HG03103 (cell line): ENCODE data around the gene FAM131A.

ENCODE experiments used
- ATAC-seq: cut with Tn5 transposase; IDR thresholded peaks from one replicate; pipeline ENCODE4 v1.9.1; 2021; ENCODE audit warnings: low read depth; ENCODE audit not compliant: unreplicated experiment

Gene FAM131A

DNA sequence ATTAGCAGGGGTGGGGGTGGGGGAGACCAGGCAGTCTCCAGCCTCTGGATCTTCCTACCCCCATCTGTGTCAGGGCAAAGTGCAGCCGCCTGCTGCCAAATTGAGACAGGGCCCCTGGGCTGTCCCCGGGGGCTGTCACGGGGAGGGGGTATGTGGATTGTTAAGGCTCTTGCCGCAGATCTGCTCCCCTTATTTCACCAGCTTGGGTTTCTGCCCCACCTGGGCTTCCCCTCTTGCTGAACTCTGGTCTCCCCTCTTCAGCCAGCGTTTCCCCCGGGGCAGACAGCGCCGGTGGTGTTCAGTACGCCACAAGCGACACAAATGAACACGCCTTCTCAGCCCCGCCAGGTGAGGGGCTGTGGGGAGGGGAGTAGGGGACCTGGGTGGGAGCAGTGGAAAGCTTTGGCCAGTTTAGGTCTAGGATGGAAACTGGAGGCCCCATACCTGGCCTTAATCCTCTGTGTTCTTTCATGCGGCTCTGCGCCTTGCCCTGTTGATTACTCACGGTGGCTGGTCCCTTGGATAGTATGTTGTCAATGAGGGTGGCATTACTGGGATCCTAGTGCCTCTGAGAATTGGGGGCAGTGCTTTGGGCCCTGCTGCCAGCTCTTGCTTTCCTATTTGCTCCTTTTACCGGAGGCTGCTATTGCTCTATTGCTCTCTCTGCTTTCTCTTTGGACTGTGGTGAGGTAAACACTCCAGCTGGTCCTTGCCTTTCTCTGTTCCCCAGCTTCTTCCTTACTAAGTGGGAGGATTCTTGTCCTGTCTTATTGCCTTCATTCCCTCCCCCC lies 21.3 kb upstream of the FAM131A start:
- no peak for ATAC-seq

DNA sequence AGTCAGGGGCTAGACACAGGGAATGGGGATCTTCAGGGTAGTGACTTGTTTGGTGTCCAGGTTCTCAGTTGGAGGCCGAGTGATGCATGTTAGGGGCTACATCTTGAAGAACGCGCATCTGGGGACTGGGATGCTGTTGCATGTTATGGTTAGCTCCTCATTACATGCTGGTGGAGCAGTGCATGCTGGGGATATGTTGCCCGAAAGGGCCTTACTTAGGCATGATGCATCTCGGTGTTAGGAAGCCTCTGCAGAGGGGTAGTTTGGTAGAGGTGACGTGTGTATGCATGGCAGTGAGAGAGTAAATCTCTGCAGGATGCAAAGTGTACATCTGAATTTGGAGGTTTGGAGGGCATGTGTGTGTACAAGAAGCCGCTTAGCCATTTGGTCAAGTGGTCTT lies 20.6 kb upstream of the FAM131A start:
- ATAC-seq = no peak

DNA sequence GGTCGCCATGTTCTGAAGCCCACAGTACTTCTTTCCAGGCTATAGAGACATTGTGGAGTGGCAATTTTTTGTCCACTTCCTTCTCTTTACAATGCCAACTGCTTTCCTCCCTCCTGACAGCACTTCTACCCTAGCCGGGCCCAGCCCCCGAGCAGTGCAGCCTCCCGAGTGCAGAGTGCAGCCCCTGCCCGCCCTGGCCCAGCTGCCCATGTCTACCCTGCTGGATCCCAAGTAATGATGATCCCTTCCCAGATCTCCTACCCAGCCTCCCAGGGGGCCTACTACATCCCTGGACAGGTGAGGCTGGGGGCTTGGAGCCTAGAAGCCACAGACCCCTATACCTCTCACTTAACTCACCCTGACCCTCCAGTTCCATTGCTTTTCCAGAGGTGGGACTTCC lies 20.2 kb upstream of the FAM131A start:
- ATAC-seq = no peak

DNA sequence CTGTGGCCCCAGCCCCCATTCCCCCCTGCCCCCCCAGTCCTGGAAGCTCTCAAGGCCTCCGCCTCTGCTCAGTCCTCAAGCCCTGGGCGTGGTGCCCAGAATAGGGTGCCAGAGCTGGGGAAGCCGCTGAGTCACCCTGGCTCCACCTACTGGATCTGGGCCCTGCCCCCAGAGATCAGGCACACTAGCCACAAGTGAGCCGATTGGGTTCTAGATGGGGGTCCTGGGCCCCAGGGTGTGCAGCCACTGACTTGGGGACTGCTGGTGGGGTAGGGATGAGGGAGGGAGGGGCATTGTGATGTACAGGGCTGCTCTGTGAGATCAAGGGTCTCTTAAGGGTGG lies 17.3 kb upstream of the FAM131A start:
- ATAC-seq = no peak

DNA sequence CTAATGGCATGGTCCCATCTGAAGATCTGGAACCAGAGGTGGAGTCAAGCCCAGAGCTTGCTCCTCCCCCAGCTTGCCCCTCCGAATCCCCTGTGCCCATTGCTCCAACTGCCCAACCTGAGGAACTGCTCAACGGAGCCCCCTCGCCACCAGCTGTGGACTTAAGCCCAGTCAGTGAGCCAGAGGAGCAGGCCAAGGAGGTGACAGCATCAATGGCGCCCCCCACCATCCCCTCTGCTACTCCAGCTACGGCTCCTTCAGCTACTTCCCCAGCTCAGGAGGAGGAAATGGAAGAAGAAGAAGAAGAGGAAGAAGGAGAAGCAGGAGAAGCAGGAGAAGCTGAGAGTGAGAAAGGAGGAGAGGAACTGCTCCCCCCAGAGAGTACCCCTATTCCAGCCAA lies 15.7 kb upstream of the FAM131A start:
- no peak for ATAC-seq

DNA sequence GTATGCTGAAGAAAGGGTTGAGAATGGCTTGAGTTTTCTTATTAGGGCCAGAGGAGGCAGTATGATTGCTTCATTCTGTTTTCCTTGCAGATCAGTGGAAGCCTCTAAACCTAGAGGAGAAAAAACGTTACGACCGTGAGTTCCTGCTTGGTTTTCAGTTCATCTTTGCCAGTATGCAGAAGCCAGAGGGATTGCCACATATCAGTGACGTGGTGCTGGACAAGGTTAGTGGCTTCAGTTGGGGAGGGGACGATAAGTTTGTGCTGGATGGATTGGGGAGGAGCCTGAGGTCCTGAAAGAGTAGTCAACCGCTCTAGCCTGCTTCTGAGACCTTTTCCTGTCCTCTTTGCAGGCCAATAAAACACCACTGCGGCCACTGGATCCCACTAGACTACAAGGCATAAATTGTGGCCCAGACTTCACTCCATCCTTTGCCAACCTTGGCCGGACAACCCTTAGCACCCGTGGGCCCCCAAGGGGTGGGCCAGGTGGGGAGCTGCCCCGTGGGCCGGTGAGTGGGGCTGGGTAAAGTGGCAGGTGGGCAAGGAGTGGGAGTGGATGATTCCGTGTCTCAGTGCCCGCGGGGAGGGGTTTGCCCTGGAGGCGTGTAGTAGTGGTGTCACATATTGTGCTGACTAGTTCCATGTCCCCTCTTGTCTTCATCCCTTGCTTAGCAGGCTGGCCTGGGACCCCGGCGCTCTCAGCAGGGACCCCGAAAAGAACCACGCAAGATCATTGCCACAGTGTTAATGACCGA lies 14.5 kb upstream of the FAM131A start:
- no peak for ATAC-seq

DNA sequence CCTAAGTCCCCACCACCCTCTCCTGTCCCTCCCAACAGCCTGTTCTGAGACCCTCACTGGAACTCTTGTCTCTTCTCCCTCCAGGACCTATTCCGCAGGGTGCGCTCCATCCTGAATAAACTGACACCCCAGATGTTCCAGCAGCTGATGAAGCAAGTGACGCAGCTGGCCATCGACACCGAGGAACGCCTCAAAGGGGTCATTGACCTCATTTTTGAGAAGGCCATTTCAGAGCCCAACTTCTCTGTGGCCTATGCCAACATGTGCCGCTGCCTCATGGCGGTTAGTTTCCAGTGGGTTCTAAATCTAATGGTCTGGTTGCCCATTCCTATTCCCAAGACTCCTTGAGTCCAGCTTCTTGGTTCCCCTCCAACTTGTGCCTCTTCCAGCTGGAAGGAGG lies 13.7 kb upstream of the FAM131A start:
- no peak for ATAC-seq

DNA sequence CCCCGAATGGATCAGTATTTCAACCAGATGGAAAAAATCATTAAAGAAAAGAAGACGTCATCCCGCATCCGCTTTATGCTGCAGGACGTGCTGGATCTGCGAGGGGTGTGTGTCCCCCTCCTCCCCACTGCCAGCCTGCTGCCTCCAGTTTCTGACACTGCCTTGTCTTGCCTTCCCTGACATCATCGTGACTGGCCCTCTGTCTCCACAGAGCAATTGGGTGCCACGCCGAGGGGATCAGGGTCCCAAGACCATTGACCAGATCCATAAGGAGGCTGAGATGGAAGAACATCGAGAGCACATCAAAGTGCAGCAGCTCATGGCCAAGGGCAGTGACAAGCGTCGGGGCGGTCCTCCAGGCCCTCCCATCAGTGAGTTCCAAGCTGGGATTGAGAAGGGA lies 12.1 kb upstream of the FAM131A start:
- ATAC-seq = no peak

DNA sequence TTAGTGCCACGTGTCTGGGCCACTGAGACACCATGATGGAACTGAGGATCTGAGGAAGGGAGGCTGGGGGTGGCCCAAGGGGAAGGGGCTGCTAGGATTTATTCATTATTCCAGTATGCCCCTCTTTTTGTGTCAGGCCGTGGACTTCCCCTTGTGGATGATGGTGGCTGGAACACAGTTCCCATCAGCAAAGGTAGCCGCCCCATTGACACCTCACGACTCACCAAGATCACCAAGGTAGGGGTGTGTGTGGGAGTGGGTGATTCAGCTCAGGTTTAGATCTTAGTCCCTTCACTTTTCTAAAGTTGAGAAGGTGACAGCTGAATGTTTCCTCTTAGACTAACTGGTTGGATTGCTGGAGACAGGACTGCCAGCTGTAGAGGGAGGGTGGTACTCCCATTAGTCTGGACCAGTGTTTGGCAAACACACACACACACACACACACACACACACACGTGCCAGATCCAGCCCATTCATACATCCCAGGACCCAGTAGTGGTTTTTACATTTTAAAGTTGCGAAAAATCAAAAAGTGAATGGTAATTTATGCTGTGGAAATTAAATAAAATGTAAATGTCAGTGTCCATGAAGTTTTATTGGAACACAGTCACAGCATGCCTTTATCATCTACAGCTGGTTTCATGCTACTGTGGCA lies 11.6 kb upstream of the FAM131A start:
- no peak for ATAC-seq

DNA sequence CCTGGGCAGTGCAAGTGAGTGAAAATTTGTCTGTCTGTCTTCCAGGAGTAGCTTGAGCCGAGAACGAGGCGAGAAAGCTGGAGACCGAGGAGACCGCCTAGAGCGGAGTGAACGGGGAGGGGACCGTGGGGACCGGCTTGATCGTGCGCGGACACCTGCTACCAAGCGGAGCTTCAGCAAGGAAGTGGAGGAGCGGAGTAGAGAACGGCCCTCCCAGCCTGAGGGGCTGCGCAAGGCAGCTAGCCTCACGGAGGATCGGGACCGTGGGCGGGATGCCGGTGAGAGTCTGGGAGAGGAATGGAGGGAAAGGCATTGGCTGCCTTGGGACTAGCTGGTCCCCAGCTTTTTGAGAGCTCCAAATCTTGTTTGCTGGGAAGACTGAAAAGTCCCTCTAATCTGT lies 10.2 kb upstream of the FAM131A start:
- ATAC-seq = no peak

DNA sequence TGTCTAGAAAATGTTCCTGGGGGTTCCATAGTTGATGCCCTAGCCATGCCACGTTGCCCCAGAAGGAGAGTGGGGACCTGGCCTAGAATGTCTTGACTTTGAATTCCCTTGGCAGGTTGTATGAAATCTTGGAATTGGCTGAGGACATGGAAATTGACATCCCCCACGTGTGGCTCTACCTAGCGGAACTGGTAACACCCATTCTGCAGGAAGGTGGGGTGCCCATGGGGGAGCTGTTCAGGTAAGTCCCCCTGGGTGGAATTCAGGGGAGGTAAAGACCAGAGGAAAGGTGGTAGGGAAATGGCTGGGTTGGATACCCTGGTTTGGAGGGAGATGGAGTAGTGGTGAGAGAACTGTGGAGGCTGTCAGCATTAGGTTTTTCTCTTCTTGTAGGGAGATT lies 8.9 kb upstream of the FAM131A start:
- ATAC-seq = no peak

DNA sequence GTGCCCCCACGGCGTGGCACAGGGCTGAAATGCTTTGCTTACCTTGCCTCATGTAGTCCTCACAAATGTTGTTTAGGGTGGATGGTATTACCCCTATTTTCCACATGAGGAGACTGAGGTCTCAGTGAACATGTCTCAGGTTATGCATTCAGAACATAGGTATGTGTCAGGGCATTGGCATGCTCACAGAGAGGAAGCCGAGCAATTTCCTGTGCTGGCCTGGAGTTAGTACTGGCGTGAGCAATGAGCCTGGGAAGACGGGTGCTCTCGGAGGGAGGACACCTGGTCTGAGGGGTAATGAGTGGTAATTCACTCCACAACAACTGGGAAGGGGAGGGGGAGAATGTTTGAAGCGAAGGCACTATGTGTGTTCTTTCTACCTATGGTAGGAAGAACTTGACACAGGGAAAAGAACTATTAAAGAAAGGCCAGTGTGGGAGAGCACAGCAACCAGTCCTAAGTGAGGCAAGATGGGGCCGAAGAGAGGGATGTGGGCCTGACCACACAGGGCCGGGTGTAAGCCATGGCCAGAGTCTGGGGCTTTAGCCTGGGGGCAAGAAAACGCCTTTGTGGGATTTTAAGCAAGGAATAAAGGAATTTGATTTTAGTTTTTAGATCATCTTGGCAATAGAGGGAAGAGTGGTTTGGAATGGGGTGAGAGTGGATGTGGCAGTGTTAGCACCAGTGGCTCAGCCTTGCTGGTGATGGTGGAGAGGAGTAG lies 4.9 kb upstream of the FAM131A start:
- ATAC-seq = no peak

DNA sequence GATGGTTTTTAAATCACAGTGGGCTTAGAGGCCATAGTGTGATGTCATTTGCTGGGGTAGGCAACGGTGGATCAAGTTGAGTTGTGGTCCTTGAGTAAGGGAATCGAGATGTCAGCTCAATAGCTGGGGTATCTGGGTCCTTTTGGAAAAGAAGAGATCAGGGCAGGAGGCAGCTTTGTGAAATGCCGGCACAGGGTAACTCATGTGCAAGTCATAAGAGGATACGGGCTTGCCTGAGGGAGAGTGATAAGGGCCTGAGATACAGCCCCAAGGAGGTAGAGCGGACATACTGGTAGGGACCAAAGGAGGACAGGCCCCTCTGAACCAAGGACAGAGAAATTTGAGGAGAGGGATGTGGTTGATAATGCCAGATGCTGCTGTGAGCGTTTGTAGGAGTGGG lies 4.2 kb upstream of the FAM131A start:
- ATAC-seq = no peak

DNA sequence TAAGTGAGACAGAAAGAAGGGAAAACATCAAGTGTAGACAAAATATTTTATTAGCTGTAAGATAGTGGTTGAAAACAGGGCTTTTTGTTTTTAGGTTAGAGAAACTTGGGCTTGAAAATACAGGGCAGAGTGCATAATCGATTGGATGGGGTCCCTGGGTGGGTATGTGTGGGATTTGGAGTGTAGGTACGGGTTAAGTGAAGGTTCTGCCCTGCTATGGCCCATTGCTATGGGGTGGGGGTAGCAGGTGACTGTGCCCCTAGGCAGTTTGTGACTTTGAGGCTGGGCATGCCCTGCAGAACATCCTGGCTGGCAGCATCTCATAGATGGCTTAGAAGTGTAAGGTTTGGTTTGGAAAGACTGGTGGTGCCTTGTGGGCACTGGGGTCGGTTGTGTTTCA lies 3.7 kb upstream of the FAM131A start:
- ATAC-seq = no peak

DNA sequence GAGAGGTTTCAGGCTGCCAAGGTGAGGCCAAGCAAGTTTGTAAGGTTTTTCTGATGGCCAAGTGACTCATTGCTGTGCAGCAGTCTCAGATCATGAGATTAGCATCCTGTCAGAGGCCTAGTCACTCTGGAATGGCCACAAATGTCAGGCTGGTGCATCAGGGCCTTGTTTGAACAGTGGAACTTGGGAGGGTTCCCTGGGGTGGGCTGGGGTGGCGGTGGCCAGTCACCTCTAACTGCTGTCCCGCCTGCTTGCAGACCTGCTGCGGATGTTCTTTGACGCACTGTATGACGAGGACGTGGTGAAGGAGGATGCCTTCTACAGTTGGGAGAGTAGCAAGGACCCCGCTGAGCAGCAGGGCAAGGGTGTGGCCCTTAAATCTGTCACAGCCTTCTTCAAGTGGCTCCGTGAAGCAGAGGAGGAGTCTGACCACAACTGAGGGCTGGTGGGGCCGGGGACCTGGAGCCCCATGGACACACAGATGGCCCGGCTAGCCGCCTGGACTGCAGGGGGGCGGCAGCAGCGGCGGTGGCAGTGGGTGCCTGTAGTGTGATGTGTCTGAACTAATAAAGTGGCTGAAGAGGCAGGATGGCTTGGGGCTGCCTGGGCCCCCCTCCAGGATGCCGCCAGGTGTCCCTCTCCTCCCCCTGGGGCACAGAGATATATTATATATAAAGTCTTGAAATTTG lies 2.8 kb upstream of the FAM131A start:
- no peak for ATAC-seq

DNA sequence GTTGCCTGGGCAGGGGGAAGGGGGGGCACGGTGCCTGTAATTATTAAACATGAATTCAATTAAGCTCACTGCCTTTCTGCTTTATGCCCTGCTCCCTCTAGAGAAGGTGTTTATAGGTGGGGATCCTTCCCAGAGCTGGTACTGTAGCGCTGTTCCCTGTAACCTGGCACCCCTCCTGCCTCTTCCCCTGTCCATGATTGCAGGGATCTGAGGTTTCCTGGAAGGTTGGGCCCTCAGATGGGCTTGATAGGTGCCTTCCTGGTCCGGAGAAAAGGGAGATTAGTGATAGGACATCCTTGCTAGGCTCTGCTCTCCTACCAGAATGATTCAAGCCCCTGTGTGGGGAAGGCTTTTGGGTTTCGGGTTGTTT lies 2.1 kb upstream of the FAM131A start:
- no peak for ATAC-seq

DNA sequence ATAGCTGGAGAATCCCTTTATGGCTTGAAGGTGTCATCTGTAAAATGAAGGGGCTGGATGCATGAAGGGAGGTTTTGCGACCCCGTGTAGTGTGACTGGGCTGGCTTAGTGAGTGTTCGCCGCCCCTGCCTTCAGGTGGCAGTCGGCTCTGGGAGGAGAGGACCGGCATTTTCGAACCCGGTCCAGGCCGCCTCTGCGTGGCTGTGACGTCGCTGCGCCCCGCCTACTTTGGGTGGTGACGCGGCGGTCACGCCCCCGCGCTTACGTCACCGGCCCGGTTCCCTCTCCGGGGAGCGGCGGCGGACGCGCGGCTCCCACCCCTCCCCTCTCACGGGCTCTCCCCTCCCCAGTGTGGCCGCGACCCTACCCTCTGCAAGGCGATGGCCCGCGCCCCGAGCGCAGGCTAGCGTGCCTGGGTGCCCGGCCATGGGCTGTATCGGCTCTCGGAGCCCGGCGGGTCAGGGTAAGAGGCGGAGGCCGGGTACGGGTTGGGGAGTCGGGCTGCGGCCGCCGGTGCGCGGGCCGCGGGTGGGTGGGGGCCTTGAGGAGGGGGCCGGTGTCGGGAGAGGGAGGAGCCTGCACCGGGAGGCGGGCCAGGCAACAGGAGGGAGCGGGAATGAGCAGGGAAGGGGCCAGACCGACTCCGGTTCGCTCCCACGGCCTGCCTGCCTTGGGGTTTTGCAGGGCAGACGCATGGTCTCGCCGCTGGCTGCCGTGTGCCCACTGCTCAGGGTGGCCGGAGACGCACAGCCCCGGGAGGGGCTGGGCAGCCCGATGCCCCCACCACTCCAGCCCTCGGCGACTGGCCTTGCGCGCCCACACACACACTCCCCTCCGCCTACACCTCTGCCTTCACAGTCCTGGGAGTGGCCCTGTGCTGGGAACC lies 1.5 kb upstream of the FAM131A start:
- ATAC-seq = peak; percentile 66

DNA sequence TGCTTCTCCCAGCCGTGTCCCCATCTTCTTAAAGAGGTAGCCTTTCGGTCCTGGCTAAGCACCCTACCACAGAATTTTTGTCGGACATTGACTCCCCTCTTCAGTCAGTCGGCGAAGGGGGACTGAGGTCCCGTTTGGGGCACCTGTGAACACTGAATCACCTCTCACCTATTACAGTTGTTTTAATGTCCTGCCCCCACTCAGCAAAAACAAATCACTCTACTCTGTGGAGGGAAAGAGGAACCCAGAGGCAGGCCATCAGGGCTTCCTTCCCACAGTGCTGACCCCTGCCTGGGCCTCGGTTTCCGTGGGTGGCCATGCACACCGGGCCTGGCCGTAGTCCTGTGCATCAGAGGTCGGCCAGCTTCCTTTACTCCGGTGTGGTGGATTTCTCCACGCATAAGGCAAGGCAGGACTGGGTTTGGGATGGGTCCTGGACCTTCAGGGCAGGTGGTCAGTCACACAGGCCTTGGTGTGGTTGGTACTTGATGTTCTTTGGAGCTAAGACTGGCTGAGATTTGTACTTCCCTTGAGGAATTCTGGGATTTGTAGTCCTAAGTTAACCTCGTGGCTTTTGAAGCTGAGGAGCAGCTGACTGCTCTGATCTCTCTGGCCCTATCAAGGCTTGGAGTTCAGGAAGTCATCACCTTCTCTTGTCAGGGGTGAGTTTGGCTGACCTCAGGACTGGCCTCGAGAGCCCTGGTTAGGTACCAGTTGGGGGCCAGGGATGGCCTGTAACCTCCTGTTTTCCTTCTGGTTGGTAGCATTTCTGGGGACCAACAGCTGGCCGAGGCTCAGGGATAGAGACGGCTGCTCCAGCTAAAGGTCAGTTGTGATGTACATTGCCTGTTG lies 627 bp upstream of the FAM131A start:
- ATAC-seq = no peak

DNA sequence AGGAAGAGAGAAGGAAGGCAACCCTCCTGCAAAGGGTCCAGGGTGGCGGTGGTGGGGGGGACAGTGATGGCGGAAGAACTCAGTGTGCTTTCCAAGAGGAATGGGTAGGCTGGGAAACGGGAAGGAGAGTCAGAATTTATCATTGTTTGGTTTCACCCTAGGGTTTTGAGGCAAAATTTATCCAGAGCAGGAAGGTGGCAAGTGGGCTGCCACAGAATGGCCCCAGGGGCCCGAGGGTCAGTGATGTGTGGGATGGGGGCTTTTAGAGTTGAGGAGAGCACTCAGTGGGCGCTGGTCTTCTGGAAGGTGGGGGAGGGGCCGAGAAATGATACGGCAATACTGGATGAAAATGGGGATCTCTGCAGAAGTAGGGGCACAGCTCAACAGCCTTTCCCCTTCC lies 581 bp downstream of the FAM131A start:
- ATAC-seq = no peak
